Measurements from ENCODE around the gene ISLR. TPM values are rescaled to one million over a fixed set of nuclear protein-coding genes. Genes with fewer than 3 reads are reported as not detected.

The ISLR gene
- total RNA-seq, 2 donors from 2014 or later, result 51.9 to 59.9 TPM

- no peak for DNase-seq (ENCODE audit: low spot score)
- Histone ChIP-seq H3K27me3 (peaks cover 7 to 31% of the 10 kb centered on the region in 2 donors), H3K4me1 (peaks cover 0 to 76% of the 10 kb centered on the region in 2 donors), H3K27ac (no peak overlapping the region), H3K4me3 (peak overlapping the region in 1 of 2 donors; percentile 50), H3K36me3 (no peaks in the 10 kb centered on the region), H3K9me3 (no peaks in the 10 kb centered on the region)
- no peak for TF ChIP-seq CTCF (IDR thresholded peaks at IDR 0.05)
Observed at GRCh38 chr15:74131628-74132413, 41.7 kb upstream of the ISLR start.

GRCh38 chr15:74132681-74133651 lies 40.5 kb upstream of the ISLR start:
- TF ChIP-seq CTCF (IDR thresholded peaks at IDR 0.05), result peak in 1 of 2 donors; percentile 19
- Histone ChIP-seq H3K4me1 (peaks cover 0 to 81% of the 10 kb centered on the region in 2 donors), H3K4me3 (no peak overlapping the region), H3K27me3 (peaks cover 7 to 31% of the 10 kb centered on the region in 2 donors), H3K27ac (no peak overlapping the region), H3K9me3 (no peaks in the 10 kb centered on the region), H3K36me3 (no peaks in the 10 kb centered on the region)
- no peak for DNase-seq (ENCODE audit: low spot score)

- H3K4me1 ChIP-seq, result peaks cover 0 to 73% of the 10 kb centered on the region in 2 donors
- DNase-seq (ENCODE audit: low spot score), result no peak
- H3K4me3 ChIP-seq, result no peak overlapping the region
- TF ChIP-seq CTCF (IDR thresholded peaks at IDR 0.05), result no peak
- no peak overlapping the region for H3K27ac ChIP-seq
- H3K36me3 ChIP-seq, result no peaks in the 10 kb centered on the region
- H3K9me3 ChIP-seq, result no peaks in the 10 kb centered on the region
- peaks cover 3 to 22% of the 10 kb centered on the region in 2 donors for H3K27me3 ChIP-seq
Observed at GRCh38 chr15:74133694-74134386, 39.7 kb upstream of the ISLR start.

- H3K4me3 ChIP-seq, result no peak overlapping the region
- peak; percentile 46 to 64 for TF ChIP-seq CTCF (IDR thresholded peaks at IDR 0.05)
- no peak overlapping the region for H3K27ac ChIP-seq
- H3K9me3 ChIP-seq, result no peaks in the 10 kb centered on the region
- peaks cover 0 to 67% of the 10 kb centered on the region in 2 donors for H3K4me1 ChIP-seq
- DNase-seq (ENCODE audit: low spot score), result no peak
- H3K27me3 ChIP-seq, result peaks cover 3 to 15% of the 10 kb centered on the region in 2 donors
- H3K36me3 ChIP-seq, result no peaks in the 10 kb centered on the region
Observed at GRCh38 chr15:74134387-74135027, 39.0 kb upstream of the ISLR start.

GRCh38 chr15:74135041-74135565 lies 38.4 kb upstream of the ISLR start:
- H3K4me1 ChIP-seq, result peaks cover 0 to 61% of the 10 kb centered on the region in 2 donors
- no peaks in the 10 kb centered on the region for H3K36me3 ChIP-seq
- H3K27ac ChIP-seq, result peak overlapping the region in 1 of 2 donors; percentile 88
- peaks cover 3 to 9% of the 10 kb centered on the region in 2 donors for H3K27me3 ChIP-seq
- H3K4me3 ChIP-seq, result peak overlapping the region in 1 of 2 donors; percentile 58
- H3K9me3 ChIP-seq, result no peaks in the 10 kb centered on the region
- no peak for DNase-seq (ENCODE audit: low spot score)
- TF ChIP-seq CTCF (IDR thresholded peaks at IDR 0.05), result no peak

All from right atrium auricular region (tissue), 2 donors.